HG02885 (cell line): ENCODE results near the gene SMIM36.
"Not testable (repeated sequence)": the region's sequence is repeated elsewhere in the genome, so short reads cannot be mapped to it uniquely, and the experiment has no call there.

Source experiments
- ATAC-seq: cut with Tn5 transposase; IDR thresholded peaks from one replicate; pipeline ENCODE4 v1.9.1; 2021; ENCODE audit warnings: mild to moderate bottlenecking; ENCODE audit not compliant: unreplicated experiment, poor library complexity

The SMIM36 gene

GRCh38 chr17:55458287-55458900, 52.9 kb downstream of the SMIM36 start:
- no peak for ATAC-seq

GRCh38 chr17:55456307-55457240, 54.7 kb downstream of the SMIM36 start:
- no peak for ATAC-seq

DNA sequence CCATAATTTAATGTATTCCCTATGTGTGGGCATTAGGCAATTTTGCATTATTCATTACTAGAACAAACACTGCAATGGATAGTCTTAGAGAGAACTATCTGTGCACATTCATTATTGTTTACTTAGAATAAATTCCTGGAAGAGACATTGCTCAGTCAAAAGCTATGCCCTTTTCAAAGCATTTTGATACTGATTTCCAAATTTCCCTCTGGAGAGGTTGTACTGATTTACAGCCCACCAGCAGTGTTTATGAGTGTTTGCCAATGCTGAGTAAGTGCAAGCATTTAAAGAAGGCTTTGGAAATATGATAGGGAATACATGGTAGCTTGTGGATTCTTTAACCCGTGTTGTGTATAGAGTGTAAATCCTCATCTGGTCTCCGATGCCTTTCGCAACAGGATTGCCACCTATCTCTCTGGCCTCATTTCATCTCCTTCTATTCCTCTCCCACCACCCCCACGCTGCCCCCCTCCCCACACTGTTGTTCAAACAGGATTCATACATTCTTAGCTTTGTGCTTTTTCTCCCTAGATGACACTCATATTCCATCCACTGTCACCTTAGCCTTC, 56.3 kb downstream of the SMIM36 start:
- ATAC-seq = no peak

DNA sequence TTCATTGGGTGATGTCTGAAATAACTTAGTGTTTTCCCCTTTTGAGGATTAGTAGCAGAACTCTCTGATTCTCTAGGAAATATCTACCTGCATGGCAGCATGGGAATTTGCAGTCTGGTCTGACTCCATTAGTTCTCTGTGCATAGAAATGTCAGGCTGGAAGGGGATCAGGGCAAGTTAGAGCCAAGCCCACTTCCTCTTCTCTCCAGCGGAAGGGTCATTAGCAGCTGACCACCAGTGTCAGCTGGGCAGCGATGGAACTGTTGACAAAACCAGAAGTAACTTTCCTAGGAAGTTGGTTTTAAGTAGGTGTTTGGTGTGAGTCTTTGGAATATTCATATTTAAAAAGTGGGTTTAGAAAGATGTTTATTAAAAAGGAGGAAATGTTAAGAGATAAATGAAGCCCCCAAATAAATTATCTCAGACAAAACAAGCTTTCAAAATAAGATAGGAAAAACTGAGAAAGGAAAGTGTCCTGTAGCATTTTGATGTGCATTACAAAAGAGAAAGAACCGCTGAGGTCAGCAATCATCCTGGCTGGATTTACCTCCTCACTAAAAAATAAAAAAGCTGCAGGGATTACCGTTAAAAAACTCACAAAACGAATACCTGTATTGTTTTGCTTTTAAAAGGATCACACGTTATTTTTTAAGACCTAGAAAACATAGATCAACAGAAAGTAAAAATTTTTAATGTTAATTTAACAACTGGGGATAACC, 57.3 kb downstream of the SMIM36 start:
- ATAC-seq = no peak

GRCh38 chr17:55452139-55452790, 59.0 kb downstream of the SMIM36 start:
- no peak for ATAC-seq

- no peak for ATAC-seq
Observed at GRCh38 chr17:55451758-55452138, 59.5 kb downstream of the SMIM36 start.

DNA sequence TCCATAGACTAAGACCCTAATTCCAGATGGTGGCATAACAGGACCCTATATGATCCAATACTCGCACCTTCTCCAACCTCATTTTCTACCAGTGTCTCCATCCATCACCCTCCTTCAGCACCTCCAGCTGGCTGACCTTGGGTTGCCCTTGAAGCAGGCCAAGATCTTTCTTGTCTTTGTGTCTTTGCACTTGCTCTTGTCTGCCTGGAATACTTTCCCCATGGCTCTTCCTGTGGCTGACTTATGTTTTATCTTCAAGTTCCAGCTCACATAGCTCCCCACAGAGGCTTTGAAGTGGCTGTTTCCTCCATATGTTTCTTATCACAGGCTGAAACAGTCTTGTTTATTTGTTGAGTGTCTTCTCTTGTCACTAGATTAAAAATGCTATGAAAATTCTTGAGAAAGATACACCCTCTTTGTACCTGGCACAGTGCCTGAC, 60.0 kb downstream of the SMIM36 start:
- ATAC-seq = no peak

- no peak for ATAC-seq
Observed at GRCh38 chr17:55450232-55450825, 60.9 kb downstream of the SMIM36 start.

DNA sequence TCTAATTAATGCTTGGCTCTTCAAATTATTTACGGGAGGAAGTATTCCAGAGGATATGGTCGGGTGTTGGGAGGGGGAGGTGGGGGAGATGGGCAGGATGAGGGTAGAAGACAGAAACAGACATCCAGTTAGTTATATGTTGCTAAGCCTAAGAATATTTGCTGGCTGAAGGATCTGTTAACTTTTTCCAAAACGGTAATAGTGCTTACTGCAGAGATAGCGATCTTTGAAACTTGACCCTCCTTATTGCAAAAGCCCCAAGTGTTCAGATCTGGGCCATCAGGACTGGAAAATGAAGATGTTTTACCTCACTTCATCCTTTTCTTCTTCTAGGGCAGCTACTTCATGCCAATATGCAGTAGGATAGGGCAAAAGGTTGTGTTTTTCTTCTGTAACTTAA, 62.6 kb downstream of the SMIM36 start:
- no peak for ATAC-seq

DNA sequence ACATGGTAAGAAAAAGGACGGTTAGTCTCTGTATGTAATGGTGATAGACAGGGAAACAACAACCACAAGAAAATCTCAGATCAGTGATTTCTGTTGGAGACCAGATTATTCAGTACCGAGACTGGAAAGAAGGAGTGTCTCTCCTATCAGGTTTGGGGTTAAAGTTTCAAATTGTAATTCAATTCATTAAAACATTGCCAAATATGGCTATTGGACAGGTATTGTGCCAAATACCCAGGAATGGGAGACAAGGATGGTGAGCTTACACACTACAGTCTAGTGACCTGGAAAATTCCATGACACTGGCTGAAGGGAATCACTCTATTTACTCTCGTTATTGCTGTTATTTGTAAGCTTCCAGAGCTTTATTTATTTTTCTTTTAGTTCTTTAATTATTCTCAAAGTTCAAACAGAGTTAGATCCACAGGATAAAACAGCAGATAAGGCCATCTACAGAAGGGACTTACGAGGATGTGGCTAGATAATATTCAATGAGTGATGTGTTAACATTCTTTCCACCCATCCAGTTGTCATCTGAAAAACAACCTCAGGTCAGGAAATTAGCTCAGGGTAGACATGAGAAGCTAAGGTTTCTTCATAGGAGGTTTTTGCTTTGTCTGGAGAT, 64.6 kb downstream of the SMIM36 start:
- ATAC-seq = no peak

- not testable (repeated sequence) for ATAC-seq
Observed at GRCh38 chr17:55446004-55446403, 65.2 kb downstream of the SMIM36 start.

DNA sequence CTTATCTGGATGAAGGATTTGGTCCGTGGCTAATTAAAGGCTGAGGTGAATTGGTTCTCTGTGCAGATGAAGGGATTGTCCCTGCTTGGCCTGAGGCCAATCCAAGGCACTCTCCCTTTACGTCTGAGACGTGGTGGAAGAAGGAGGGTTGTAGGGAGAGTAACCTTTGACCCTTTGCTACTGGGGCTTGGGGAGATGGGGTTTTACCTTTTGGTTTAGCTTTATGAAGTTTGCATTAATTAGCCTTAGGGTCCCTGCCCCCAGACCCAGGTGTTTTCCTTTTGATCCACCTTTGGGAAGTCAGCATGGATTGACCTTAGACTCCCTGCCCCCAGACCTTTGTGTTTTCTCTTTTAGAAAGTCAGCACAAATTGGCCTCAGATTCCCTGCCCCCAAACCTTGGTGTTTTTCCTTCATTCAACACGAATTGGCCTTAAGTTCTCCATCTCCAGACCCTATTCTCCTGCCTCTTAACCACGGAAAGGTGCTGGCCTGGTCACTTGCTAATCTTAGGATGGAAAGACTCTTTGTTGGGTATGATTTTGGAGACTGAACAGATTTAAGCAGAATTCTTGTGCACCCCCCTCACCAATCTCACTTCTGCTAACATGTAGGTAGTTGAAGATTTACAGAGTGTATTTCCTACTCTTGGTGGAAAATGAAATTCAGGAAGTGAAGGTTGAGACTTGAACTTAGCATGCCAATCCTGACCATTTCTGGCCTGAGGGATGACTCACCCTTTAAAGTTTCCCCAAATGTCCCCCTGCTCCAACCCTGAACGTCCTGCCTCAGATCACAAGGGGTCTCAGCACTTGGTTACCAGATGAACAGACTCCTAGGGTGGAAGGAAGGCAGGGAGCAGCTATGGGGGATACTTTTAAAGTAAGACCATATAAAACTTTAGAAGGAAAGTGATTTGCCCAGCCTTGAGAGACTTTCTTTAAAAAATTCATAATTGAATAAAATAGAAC, 66.5 kb downstream of the SMIM36 start:
- ATAC-seq = peak; percentile 61

DNA sequence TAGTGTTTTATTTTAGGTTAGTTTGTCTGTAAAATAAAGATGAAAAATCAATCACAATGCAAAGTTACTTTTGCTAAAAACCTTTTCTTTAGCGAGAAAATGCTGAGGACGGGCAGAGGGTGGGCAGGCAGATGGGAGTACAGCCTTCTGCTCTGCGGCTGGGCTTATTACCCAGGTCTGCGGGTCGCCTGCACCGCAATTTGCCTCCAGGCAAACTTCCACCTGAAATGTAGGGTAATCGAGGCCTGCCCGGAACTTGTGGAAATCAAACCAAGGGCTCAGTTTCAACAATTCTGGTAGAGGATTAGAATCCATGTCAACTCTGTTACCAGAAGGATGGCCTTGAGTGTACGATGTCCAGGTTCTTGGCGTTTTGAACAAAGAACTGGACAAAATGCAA, 67.3 kb downstream of the SMIM36 start:
- ATAC-seq = no peak

DNA sequence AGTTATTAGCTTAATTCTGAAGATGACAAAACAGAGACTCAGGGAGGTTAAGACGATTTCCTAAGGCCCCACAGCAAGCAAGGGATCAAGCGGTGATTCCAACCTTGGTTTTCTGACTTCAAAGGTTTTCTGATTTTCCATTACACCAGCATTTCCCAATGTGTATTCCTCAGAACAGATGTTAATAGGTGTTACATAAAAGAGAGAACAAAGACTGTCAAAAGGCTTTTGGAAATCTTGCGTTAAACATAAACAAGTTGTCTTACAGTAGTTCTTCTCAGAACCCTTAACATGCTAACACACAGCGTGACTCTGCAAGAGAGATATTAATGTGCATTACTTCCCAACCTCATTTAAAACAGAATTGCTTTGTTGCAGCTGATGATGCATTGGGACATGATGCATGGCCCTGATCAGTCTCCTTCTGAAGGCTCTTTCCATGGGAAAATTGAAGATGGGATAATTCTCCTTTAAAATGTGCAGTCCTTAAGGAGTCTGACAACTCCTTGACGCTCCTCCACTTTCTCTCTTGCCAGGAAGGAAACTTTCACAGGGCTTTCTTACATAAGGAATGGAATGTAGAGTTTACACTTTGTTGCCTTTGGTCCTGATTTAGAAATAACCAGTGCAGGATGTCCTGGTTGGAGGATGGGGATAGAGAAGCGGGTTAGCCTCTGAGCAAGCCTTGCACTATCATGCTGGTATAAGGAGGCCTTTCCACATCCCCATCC, 68.1 kb downstream of the SMIM36 start:
- ATAC-seq = no peak

GRCh38 chr17:55442462-55442861, 68.8 kb downstream of the SMIM36 start:
- ATAC-seq = no peak

DNA sequence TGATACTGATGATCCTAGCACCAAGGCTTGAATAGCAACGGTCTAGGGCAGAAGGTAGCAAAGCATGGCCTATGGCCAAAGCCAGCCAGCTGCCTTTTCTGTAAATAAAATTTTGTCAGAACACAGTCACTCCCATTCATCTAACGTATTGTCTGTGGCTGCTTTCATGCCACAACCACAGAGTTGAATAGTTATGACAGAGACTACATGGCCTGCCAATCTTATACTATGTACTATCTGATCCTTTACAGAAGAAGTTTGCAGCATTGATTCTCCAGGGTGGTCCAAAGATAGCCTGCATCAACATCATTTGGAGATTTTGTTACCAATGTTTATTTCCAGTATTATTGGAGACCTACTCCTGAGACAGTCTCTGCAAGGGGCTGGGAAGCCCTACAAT, 69.7 kb downstream of the SMIM36 start:
- no peak for ATAC-seq

DNA sequence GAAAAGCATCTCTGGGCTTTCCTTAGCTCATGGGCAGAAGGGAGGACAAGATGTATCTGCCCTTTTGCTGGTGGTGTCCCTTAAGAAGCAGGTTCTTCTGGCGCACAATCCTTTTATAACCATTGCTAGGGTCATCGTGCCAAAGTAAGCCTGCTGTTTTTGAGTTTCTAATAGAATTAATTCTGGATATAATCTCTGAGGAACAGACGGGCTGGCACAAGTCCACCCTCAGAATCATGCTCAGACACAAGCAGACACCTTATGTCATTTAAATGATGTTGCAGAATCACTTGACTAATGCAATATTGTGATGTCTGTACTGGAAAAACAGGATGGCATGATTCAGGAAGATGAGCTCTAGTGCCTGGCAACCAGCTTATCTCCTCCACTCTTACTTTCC, 70.9 kb downstream of the SMIM36 start:
- ATAC-seq = no peak

- ATAC-seq = peak; percentile 73
Observed at GRCh38 chr17:55437159-55437605, 74.1 kb downstream of the SMIM36 start.
